Measurements from ENCODE around the gene PNPLA5. TPM values are rescaled to one million over a fixed set of nuclear protein-coding genes. Genes with fewer than 3 reads are reported as not detected.

PNPLA5 gene
- total RNA-seq, 1 experiment from 2014 or later: not detected

GRCh38 chr22:43901976-43902643 is 10.3 kb upstream of the PNPLA5 start:
- peak; percentile 93 for DNase-seq (ENCODE audit: low spot score)

- no peak for DNase-seq (ENCODE audit: low spot score)
Observed at GRCh38 chr22:43900206-43900605, 8.4 kb upstream of the PNPLA5 start.

- no peak for DNase-seq (ENCODE audit: low spot score)
Observed at GRCh38 chr22:43897751-43898261, 6.0 kb upstream of the PNPLA5 start.

GRCh38 chr22:43895986-43896645 is 4.3 kb upstream of the PNPLA5 start:
- no peak for DNase-seq (ENCODE audit: low spot score)

GRCh38 chr22:43894122-43894521 is 2.3 kb upstream of the PNPLA5 start:
- DNase-seq (ENCODE audit: low spot score): no peak

- no peak for DNase-seq (ENCODE audit: low spot score)
Observed at GRCh38 chr22:43893266-43893665, 1.5 kb upstream of the PNPLA5 start.

GRCh38 chr22:43892183-43892894 is 526 bp upstream of the PNPLA5 start:
- DNase-seq (ENCODE audit: low spot score): no peak

GRCh38 chr22:43890901-43891331 is 897 bp downstream of the PNPLA5 start:
- no peak for DNase-seq (ENCODE audit: low spot score)

GRCh38 chr22:43889860-43890253 is 2.0 kb downstream of the PNPLA5 start:
- no peak for DNase-seq (ENCODE audit: low spot score)

- no peak for DNase-seq (ENCODE audit: low spot score)
Observed at GRCh38 chr22:43889201-43889859, 2.5 kb downstream of the PNPLA5 start.

- no peak for DNase-seq (ENCODE audit: low spot score)
Observed at GRCh38 chr22:43888740-43889139, 3.1 kb downstream of the PNPLA5 start.

GRCh38 chr22:43887391-43887790 is 4.4 kb downstream of the PNPLA5 start:
- no peak for DNase-seq (ENCODE audit: low spot score)

GRCh38 chr22:43886231-43886630 is 5.6 kb downstream of the PNPLA5 start:
- no peak for DNase-seq (ENCODE audit: low spot score)

GRCh38 chr22:43885786-43886185 is 6.0 kb downstream of the PNPLA5 start:
- no peak for DNase-seq (ENCODE audit: low spot score)

- no peak for DNase-seq (ENCODE audit: low spot score)
Observed at GRCh38 chr22:43885319-43885671, 6.5 kb downstream of the PNPLA5 start.

- no peak for DNase-seq (ENCODE audit: low spot score)
Observed at GRCh38 chr22:43884600-43885318, 7.1 kb downstream of the PNPLA5 start.

- DNase-seq (ENCODE audit: low spot score): no peak
Observed at GRCh38 chr22:43883719-43884415, 7.9 kb downstream of the PNPLA5 start.

GRCh38 chr22:43883012-43883661 is 8.7 kb downstream of the PNPLA5 start:
- DNase-seq (ENCODE audit: low spot score): peak; percentile 77

GRCh38 chr22:43882122-43882767 is 9.6 kb downstream of the PNPLA5 start:
- DNase-seq (ENCODE audit: low spot score): no peak

Measured in H4 (cell line).